Measurements from ENCODE around the gene TRIM47. TPM values are rescaled to one million over a fixed set of nuclear protein-coding genes. Genes with fewer than 3 reads are reported as not detected.

Gene TRIM47
- total and polyA plus RNA-seq, 2 of the 13 experiments (the other 11 are each of a cell fraction or from before 2014, with no cell fraction given), result 33.5 to 82.0 TPM

DNA sequence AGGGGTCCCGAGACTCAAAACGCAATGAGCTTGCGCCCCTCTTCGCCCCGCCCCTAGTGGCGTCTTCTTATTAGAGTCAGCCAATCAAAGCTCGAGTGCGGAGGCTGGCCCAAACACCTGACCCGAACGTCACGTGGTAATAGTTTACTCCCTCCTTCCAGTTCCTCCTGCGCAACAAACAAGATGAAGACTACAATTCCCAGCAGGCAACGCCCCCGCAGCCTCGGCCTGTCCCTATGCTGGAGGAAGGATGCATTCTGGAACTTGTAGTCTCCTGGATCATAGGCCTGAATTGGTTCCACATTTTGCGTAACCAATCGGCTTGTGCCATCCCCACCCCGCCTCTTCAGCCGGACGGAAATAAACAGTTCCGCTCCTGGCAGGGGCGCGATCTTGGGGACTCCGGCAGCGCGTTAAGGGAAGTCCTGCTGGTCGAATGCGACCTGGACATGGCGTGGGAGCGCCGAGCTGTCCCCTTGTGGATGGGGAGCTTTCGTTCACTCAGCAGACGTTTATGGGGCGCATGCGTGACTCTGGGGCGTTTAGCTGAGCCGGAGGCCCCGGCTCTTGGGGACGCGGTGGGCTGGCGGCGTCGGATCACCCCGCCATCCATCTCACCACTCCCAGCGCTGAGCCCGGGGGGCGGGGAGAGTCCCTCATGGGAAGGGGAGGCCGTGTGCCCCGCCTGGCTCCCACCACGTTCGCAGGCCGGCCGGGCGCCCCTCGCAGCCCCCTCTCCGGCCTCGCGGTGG, 22.9 kb downstream of the TRIM47 start, which contains the start of gene WBP2 (continued):
- TF ChIP-seq ZNF646 (CRISPR knock-in tag; IDR thresholded peaks at IDR 0.05) (no peak), ZFP36 (IDR thresholded peaks at IDR 0.05; ENCODE audit: borderline replicate concordance, low read depth, low read length, partially characterized antibody) (no peak), ZNF710 (CRISPR knock-in tag; IDR thresholded peaks at IDR 0.05; ENCODE audit: borderline replicate concordance) (peak; percentile 90; the same call in 1 of the 2 replicates), BORCS8-MEF2B (CRISPR knock-in tag; IDR thresholded peaks at IDR 0.05) (peak; percentile 89; the same call in 1 of the 2 replicates), SP140L (CRISPR knock-in tag; IDR thresholded peaks at IDR 0.05; ENCODE audit: borderline replicate concordance) (0 out of 2 replicates have a peak, but pooled peaks have one; percentile 32), ZNF530 (CRISPR knock-in tag; IDR thresholded peaks at IDR 0.05; ENCODE audit: low read depth) (no peak), BCL6 (CRISPR knock-in tag; IDR thresholded peaks at IDR 0.05) (peak; percentile 53), SOX13 (IDR thresholded peaks at IDR 0.05) (no peak), SOX13 (CRISPR knock-in tag; conservative IDR thresholded peaks at IDR 0.05 in 1 of 2, IDR thresholded peaks at IDR 0.05 in 1 of 2) (peak in 1 of 2 experiments; percentile 39; a peak in 1 of 4 replicates), NFE2 (CRISPR knock-in tag; IDR thresholded peaks at IDR 0.05) (no peak), TBL1XR1 (IDR thresholded peaks at IDR 0.05; ENCODE audit: borderline replicate concordance, low read length, partially characterized antibody) (peak; percentile 98), RFX3 (CRISPR knock-in tag; IDR thresholded peaks at IDR 0.05) (peak; percentile 2; the same call in 1 of the 2 replicates), SNAPC2 (CRISPR knock-in tag; IDR thresholded peaks at IDR 0.05) (0 out of 2 replicates have a peak, but pooled peaks have one; percentile 31), ZNF34 (CRISPR knock-in tag; IDR thresholded peaks at IDR 0.05; ENCODE audit: borderline replicate concordance) (0 out of 2 replicates have a peak, but pooled peaks have one; percentile 59), ELK4 (CRISPR knock-in tag; IDR thresholded peaks at IDR 0.05; ENCODE audit: borderline replicate concordance) (peak; percentile 84; the same call in 1 of the 2 replicates), DNMT1 (CRISPR knock-in tag; IDR thresholded peaks at IDR 0.05) (peak; percentile 98), FOXJ3 (CRISPR knock-in tag; IDR thresholded peaks at IDR 0.05; ENCODE audit: borderline replicate concordance) (peak; percentile 72), ZMYM2 (CRISPR knock-in tag; IDR thresholded peaks at IDR 0.05) (no peak; the same call in 1 of the 2 replicates)
- TF ChIP-seq, protein P1, sequence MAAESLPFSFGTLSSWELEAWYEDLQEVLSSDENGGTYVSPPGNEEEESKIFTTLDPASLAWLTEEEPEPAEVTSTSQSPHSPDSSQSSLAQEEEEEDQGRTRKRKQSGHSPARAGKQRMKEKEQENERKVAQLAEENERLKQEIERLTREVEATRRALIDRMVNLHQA (CRISPR knock-in tag; IDR thresholded peaks at IDR 0.05), result no peak

All from HepG2 (cell line).